Esophagus mucosa (tissue), 1 donor: ENCODE data around the gene RTN4RL1. TPM values are rescaled to one million over a fixed set of nuclear protein-coding genes. Genes with fewer than 3 reads are reported as not detected.

ENCODE experiments used
- ATAC-seq: fragments of 200-7000 bp; cut with Tn5 transposase; one replicate; pipeline ENCODE4 v1.9.1; 2020
- total RNA-seq: library from RNA; stranded (reverse); gene quantifications from one replicate; pipeline ENCODE4 v1.2.4, GENCODE V29; 2023
- donor health status: DM: yes; HTN: yes; CAD: no.

The RTN4RL1 gene
- total RNA-seq, 1 donor from 2014 or later = 1.2 TPM

GRCh38 chr17:1945621-1946020 lies 79.5 kb downstream of the RTN4RL1 start:
- no peak for ATAC-seq

GRCh38 chr17:1943436-1943831 lies 81.7 kb downstream of the RTN4RL1 start:
- ATAC-seq = no peak

GRCh38 chr17:1942666-1943435 lies 82.3 kb downstream of the RTN4RL1 start:
- no peak for ATAC-seq

GRCh38 chr17:1942066-1942365 lies 83.1 kb downstream of the RTN4RL1 start:
- ATAC-seq = no peak

GRCh38 chr17:1941272-1942065 lies 83.7 kb downstream of the RTN4RL1 start:
- ATAC-seq = no peak

GRCh38 chr17:1940810-1941185 lies 84.3 kb downstream of the RTN4RL1 start:
- ATAC-seq = no peak

GRCh38 chr17:1939981-1940809 lies 84.9 kb downstream of the RTN4RL1 start:
- ATAC-seq = no peak

- ATAC-seq = no peak
These were observed 87.7 kb downstream of the RTN4RL1 start for GRCh38 chr17:1937461-1937860.

GRCh38 chr17:1936766-1937165 lies 88.4 kb downstream of the RTN4RL1 start:
- no peak for ATAC-seq

GRCh38 chr17:1934901-1935300 lies 90.2 kb downstream of the RTN4RL1 start:
- no peak for ATAC-seq

- no peak for ATAC-seq
These were observed 91.0 kb downstream of the RTN4RL1 start for GRCh38 chr17:1933875-1934715.

- peak; percentile 54 for ATAC-seq
These were observed 93.1 kb downstream of the RTN4RL1 start for GRCh38 chr17:1931844-1932579.

- ATAC-seq = no peak
These were observed 94.8 kb downstream of the RTN4RL1 start for GRCh38 chr17:1930337-1930645.

GRCh38 chr17:1928976-1929375 lies 96.2 kb downstream of the RTN4RL1 start:
- ATAC-seq = no peak

- ATAC-seq = no peak
These were observed 104.2 kb downstream of the RTN4RL1 start for GRCh38 chr17:1920948-1921351.

GRCh38 chr17:1919201-1919600 lies 105.9 kb downstream of the RTN4RL1 start:
- no peak for ATAC-seq

- no peak for ATAC-seq
These were observed 106.6 kb downstream of the RTN4RL1 start for GRCh38 chr17:1918346-1919162.

GRCh38 chr17:1916963-1917715 lies 108.0 kb downstream of the RTN4RL1 start:
- no peak for ATAC-seq

- ATAC-seq = no peak
These were observed 108.8 kb downstream of the RTN4RL1 start for GRCh38 chr17:1916316-1916715.

- ATAC-seq = no peak
These were observed 109.2 kb downstream of the RTN4RL1 start for GRCh38 chr17:1915889-1916288.
